Endothelial cell of umbilical vein (primary cell): ENCODE data around the gene TRNP1. TPM values are rescaled to one million over a fixed set of nuclear protein-coding genes. Genes with fewer than 3 reads are reported as not detected.

Experiments used
- BruUV-seq: library from RNA; stranded (reverse); fragments of 400-500 nt; replicated peaks from 2 replicates; lab custom pipeline; 2021; lab: Mats Ljungman, UMichigan
- CTCF ChIA-PET: fragments of 300-600, 350-600 bp; sonication (Branson Sonifier 250); formaldehyde crosslinking; loops from one replicate; lab custom pipeline; 2021; ENCODE audit warnings: antibody characterized with exemption, inconsistent platforms; lab: Charles Lee
- POLR2A ChIA-PET: fragments of 300-600, 350-600 bp; sonication (Branson Sonifier 250); formaldehyde crosslinking; loops from one replicate; lab custom pipeline; 2021; ENCODE audit warnings: antibody characterized with exemption, inconsistent platforms; lab: Charles Lee
- DNase-seq: peaks from one replicate; pipeline ENCODE4 v3.0.0-alpha.2; 2011; ENCODE audit warnings: low read depth, low spot score
- FAIRE-seq: peaks from 2 replicates; lab custom pipeline; 2011; peaks lifted over from hg19 to GRCh38; lab: Jason Lieb, UNC
- H2AFZ ChIP-seq: 2 replicates; pipeline ENCODE4 v1.6.0; 2012; ENCODE audit warnings: low read depth, low read length, control low read depth, inconsistent platforms
- H3K27ac ChIP-seq: 2 replicates; pipeline ENCODE4 v1.5.1; 2011; ENCODE audit warnings: low read depth, mild to moderate bottlenecking, control low read depth, low read length, moderate library complexity; ENCODE audit not compliant: insufficient read depth
- H3K27me3 ChIP-seq, 2 experiments: 2 replicates each; pipeline versions ENCODE4 v1.6.0 to v1.6.1; 2011; ENCODE audit warnings: low read length in 2 of 2, mixed read lengths in 1 of 2; ENCODE audit not compliant: control insufficient read depth in 2 of 2, insufficient read depth in 2 of 2
- H3K36me3 ChIP-seq, 2 experiments: 2 replicates in 1 of 2; 3 replicates in 1 of 2; pipeline ENCODE4 v1.5.1; 2011; ENCODE audit warnings: low read length in 2 of 2, mild to moderate bottlenecking in 1 of 2, moderate library complexity in 1 of 2; ENCODE audit not compliant: control insufficient read depth in 2 of 2, insufficient read depth in 2 of 2; ENCODE audit errors: extremely low read depth in 1 of 2
- H3K4me1 ChIP-seq: 3 replicates; pipeline ENCODE4 v1.5.1; 2011; ENCODE audit warnings: mild to moderate bottlenecking, low read length; ENCODE audit not compliant: control insufficient read depth, insufficient read depth; ENCODE audit errors: extremely low read depth
- H3K4me2 ChIP-seq: 2 replicates; pipeline ENCODE4 v1.6.1; 2011; ENCODE audit warnings: low read length, control low read depth, mixed read lengths; ENCODE audit not compliant: insufficient read depth
- H3K4me3 ChIP-seq, 3 experiments: fragments of 200-600 bp in 1 of 3; sonication (generic), shearing (Covaris generic) in 1 of 3; replicated peaks in 1 of 3; 2 replicates each; pipeline ENCODE4 v1.5.1; 2011 to 2016; ENCODE audit warnings: control low read depth in 3 of 3, low read length in 3 of 3, mild to moderate bottlenecking in 2 of 3, inconsistent platforms in 1 of 3, low read depth in 1 of 3, moderate library complexity in 1 of 3; ENCODE audit not compliant: insufficient read depth in 1 of 3
- H3K79me2 ChIP-seq: 2 replicates; pipeline ENCODE4 v1.6.0; 2012; ENCODE audit warnings: low read length, inconsistent platforms; ENCODE audit not compliant: control insufficient read depth, insufficient read depth
- H3K9ac ChIP-seq: replicated peaks from 2 replicates; pipeline ENCODE3; 2011; ENCODE audit warnings: low read length, control low read depth; ENCODE audit not compliant: insufficient read depth; ENCODE audit errors: extremely low read depth
- H3K9me1 ChIP-seq: replicated peaks from 3 replicates; pipeline ENCODE4 v1.6.0; 2011; ENCODE audit warnings: mild to moderate bottlenecking, low read length; ENCODE audit not compliant: control insufficient read depth, insufficient read depth; ENCODE audit errors: extremely low read depth
- H3K9me3 ChIP-seq: replicated peaks from 2 replicates; pipeline ENCODE4 v1.5.1; 2012; ENCODE audit warnings: low read length, inconsistent platforms; ENCODE audit not compliant: control insufficient read depth, insufficient read depth
- H4K20me1 ChIP-seq: replicated peaks from 2 replicates; pipeline ENCODE3; 2011; ENCODE audit warnings: mild to moderate bottlenecking, low read length; ENCODE audit not compliant: control insufficient read depth, insufficient read depth; ENCODE audit errors: extremely low read depth
- MYC ChIP-seq: IDR thresholded peaks from one replicate; pipeline ENCODE4 v1.6.1; 2011; ENCODE audit warnings: mild to moderate bottlenecking, low read depth, low read length
- POLR2A ChIP-seq: IDR thresholded peaks from 2 replicates; pipeline ENCODE4 v1.6.1; 2012; ENCODE audit warnings: low read depth, mild to moderate bottlenecking, control low read depth, low read length
- dilution Hi-C: fragments of 300-500 bp; cut with MboI; formaldehyde crosslinking; loops from one replicate; pipeline ENCODE4 v1.15.0; 2019; ENCODE audit warnings: low sequenced_read_pairs; ENCODE audit not compliant: extremely low pct_ligation_motif_present
- intact Hi-C: fragments of 100-400 bp; cut with micrococcal nuclease; formaldehyde crosslinking; loops from one replicate; pipeline ENCODE4 v1.10.0; 2022
- polyA plus RNA-seq, 4 experiments: library from polyadenylated mRNA; depleted of rRNA in 3 of 4; stranded (reverse) in 3 of 4; unstranded in 1 of 4; fragments of >200 nt; gene quantifications; 2 replicates each; pipeline versions ENCODE4 v1.2.1 to v1.2.3, GENCODE V29; 2011 to 2012; ENCODE audit warnings: missing spikeins in 1 of 4
- total RNA-seq: library from RNA; stranded (reverse); gene quantifications from 2 replicates; pipeline ENCODE4 v1.2.3, GENCODE V29; 2021
- TF ChIP-seq, protein P1 (sequence below), 2 donors: IDR thresholded peaks; 1 replicate in 1 of 2; 2 replicates in 1 of 2; pipeline ENCODE4 v1.5.1; 2011; ENCODE audit warnings: low read length in 2 of 2, mild to moderate bottlenecking in 2 of 2, moderate library complexity in 2 of 2, control low read depth in 1 of 2, inconsistent platforms in 1 of 2, low read depth in 1 of 2; ENCODE audit not compliant: insufficient read depth in 1 of 2; ENCODE audit errors: extremely low read depth in 1 of 2

TRNP1 gene
- total and polyA plus RNA-seq, 2 donors (not counting 3 experiments of a cell fraction or from before 2014, with no cell fraction given) = 5.9 to 20.5 TPM

- Histone ChIP-seq H3K27ac (no peak overlapping the region), H3K4me2 (no peak overlapping the region), H3K9ac (no peak overlapping the region), H2AFZ (no peak overlapping the region), H4K20me1 (no peaks in the 10 kb centered on the region), H3K4me1 (peaks cover 5% of the 10 kb centered on the region), H3K9me1 (no peaks in the 10 kb centered on the region), H3K9me3 (no peaks in the 10 kb centered on the region), H3K36me3 (no peaks in the 10 kb centered on the region), H3K27me3 (no peaks in the 10 kb centered on the region), H3K4me3 (no peak overlapping the region), H3K79me2 (no peaks in the 10 kb centered on the region)
- CTCF ChIA-PET = interaction anchor here (0.7 to 3.3 kb wide), 4 partner anchors 25 to 234 kb away, joined by 3 to 13 read pairs (median 4); no protein-coding TSS in a partner anchor
- FAIRE-seq = no peak
- no peak for TF ChIP-seq POLR2A
- TF ChIP-seq MYC = no peak
- TF ChIP-seq, protein P1, sequence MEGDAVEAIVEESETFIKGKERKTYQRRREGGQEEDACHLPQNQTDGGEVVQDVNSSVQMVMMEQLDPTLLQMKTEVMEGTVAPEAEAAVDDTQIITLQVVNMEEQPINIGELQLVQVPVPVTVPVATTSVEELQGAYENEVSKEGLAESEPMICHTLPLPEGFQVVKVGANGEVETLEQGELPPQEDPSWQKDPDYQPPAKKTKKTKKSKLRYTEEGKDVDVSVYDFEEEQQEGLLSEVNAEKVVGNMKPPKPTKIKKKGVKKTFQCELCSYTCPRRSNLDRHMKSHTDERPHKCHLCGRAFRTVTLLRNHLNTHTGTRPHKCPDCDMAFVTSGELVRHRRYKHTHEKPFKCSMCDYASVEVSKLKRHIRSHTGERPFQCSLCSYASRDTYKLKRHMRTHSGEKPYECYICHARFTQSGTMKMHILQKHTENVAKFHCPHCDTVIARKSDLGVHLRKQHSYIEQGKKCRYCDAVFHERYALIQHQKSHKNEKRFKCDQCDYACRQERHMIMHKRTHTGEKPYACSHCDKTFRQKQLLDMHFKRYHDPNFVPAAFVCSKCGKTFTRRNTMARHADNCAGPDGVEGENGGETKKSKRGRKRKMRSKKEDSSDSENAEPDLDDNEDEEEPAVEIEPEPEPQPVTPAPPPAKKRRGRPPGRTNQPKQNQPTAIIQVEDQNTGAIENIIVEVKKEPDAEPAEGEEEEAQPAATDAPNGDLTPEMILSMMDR (IDR thresholded peaks at IDR 0.05; ENCODE audit: extremely low read depth in 1 of 2, insufficient read depth in 1 of 2, low read depth in 1 of 2, low read length in 2 of 2) = no peak
- intact Hi-C loops (no loop called here), dilution Hi-C loops (loop anchor here (25.0 kb wide), 1 partner anchor 188 kb away; the partner anchor contains the start of gene WDTC1)
- DNase-seq = no peak
- POLR2A ChIA-PET = no interaction called here
- BruUV-seq = no TSS peak
These were observed 56.1 kb downstream of the TRNP1 start for GRCh38 chr1:27049607-27050006.

Other genes with a start within 250 kb of the TRNP1 start
- 6.0 and 7.5 TPM in 2 replicates for gene PIGV, start 205.7 kb upstream of the TRNP1 start, total RNA-seq
- 11.9 and 13.3 TPM in 2 replicates for gene PIGV, start 205.7 kb upstream of the TRNP1 start, polyA plus RNA-seq
- 24.0 and 25.2 TPM in 2 replicates for gene ZDHHC18, start 167.0 kb upstream of the TRNP1 start, total RNA-seq
- gene ZDHHC18, start 167.0 kb upstream of the TRNP1 start, polyA plus RNA-seq = 47.3 and 48.2 TPM in 2 replicates
- 0.33 and 0.42 TPM in 2 replicates for gene SFN, start 130.5 kb upstream of the TRNP1 start, total RNA-seq
- 0.08 and 0.14 TPM in 2 replicates for gene SFN, start 130.5 kb upstream of the TRNP1 start, polyA plus RNA-seq
- 36.7 and 37.4 TPM in 2 replicates for gene GPN2, start 103.4 kb upstream of the TRNP1 start, total RNA-seq
- gene GPN2, start 103.4 kb upstream of the TRNP1 start, polyA plus RNA-seq = 21.9 and 44.8 TPM in 2 replicates
- gene GPATCH3, start 93.2 kb upstream of the TRNP1 start, total RNA-seq = 14.8 and 17.7 TPM in 2 replicates
- 10.3 and 12.1 TPM in 2 replicates for gene GPATCH3, start 93.2 kb upstream of the TRNP1 start, polyA plus RNA-seq
- gene NR0B2, start 79.7 kb upstream of the TRNP1 start, total RNA-seq = not detected in 2 replicates
- gene NR0B2, start 79.7 kb upstream of the TRNP1 start, polyA plus RNA-seq = not detected in 2 replicates
- gene NUDC, start 71.9 kb upstream of the TRNP1 start, total RNA-seq = 95.0 and 102 TPM in 2 replicates
- 29.3 and 42.5 TPM in 2 replicates for gene NUDC, start 71.9 kb upstream of the TRNP1 start, polyA plus RNA-seq
- not detected in 2 replicates for gene KDF1, start 33.2 kb upstream of the TRNP1 start, total RNA-seq
- gene KDF1, start 33.2 kb upstream of the TRNP1 start, polyA plus RNA-seq = 0.05 TPM in 1 of 2 replicates, not detected in the other
- gene TENT5B, start 19.2 kb downstream of the TRNP1 start, total RNA-seq = 0.73 and 0.88 TPM in 2 replicates
- 0.86 and 0.99 TPM in 2 replicates for gene TENT5B, start 19.2 kb downstream of the TRNP1 start, polyA plus RNA-seq
- gene SLC9A1, start 161.4 kb downstream of the TRNP1 start, total RNA-seq = 59.2 and 60.5 TPM in 2 replicates
- 22.8 and 23.7 TPM in 2 replicates for gene SLC9A1, start 161.4 kb downstream of the TRNP1 start, polyA plus RNA-seq
- gene WDTC1, start 240.9 kb downstream of the TRNP1 start, total RNA-seq = 27.3 and 27.6 TPM in 2 replicates
- 15.4 and 15.9 TPM in 2 replicates for gene WDTC1, start 240.9 kb downstream of the TRNP1 start, polyA plus RNA-seq